Left forelimb (tissue), 1 donor: ENCODE data around the gene MARF1.
"Not testable (repeated sequence)": the region's sequence is repeated elsewhere in the genome, so short reads cannot be mapped to it uniquely, and the experiment has no call there.

Source experiments
- DNase-seq: peaks from one replicate; pipeline ENCODE4 v3.0.0-alpha.2; 2018; ENCODE audit warnings: low spot score

The MARF1 gene

GRCh38 chr16:15573274-15573895, 69.6 kb downstream of the MARF1 start:
- no peak for DNase-seq

- no peak for DNase-seq
Observed at GRCh38 chr16:15572329-15573001, 70.5 kb downstream of the MARF1 start.

GRCh38 chr16:15571557-15571956, 71.4 kb downstream of the MARF1 start:
- DNase-seq, result no peak

- not testable (repeated sequence) for DNase-seq
Observed at GRCh38 chr16:15570666-15571065, 72.3 kb downstream of the MARF1 start.

- DNase-seq, result no peak
Observed at GRCh38 chr16:15567823-15568222, 75.1 kb downstream of the MARF1 start.

GRCh38 chr16:15566095-15566494, 76.9 kb downstream of the MARF1 start:
- DNase-seq, result no peak

- no peak for DNase-seq
Observed at GRCh38 chr16:15564604-15565339, 78.2 kb downstream of the MARF1 start.

- DNase-seq, result no peak
Observed at GRCh38 chr16:15559176-15559575, 83.8 kb downstream of the MARF1 start.

GRCh38 chr16:15557258-15557657, 85.7 kb downstream of the MARF1 start:
- no peak for DNase-seq

- no peak for DNase-seq
Observed at GRCh38 chr16:15556130-15556529, 86.8 kb downstream of the MARF1 start.

- no peak for DNase-seq
Observed at GRCh38 chr16:15553313-15554088, 89.5 kb downstream of the MARF1 start.

GRCh38 chr16:15552507-15552906, 90.4 kb downstream of the MARF1 start:
- no peak for DNase-seq

GRCh38 chr16:15548482-15548891, 94.5 kb downstream of the MARF1 start:
- no peak for DNase-seq

- no peak for DNase-seq
Observed at GRCh38 chr16:15547768-15548096, 95.2 kb downstream of the MARF1 start.

- DNase-seq, result not testable (repeated sequence)
Observed at GRCh38 chr16:15547072-15547767, 95.7 kb downstream of the MARF1 start.

GRCh38 chr16:15545544-15545943, 97.4 kb downstream of the MARF1 start:
- DNase-seq, result no peak

- DNase-seq, result no peak
Observed at GRCh38 chr16:15544405-15544804, 98.5 kb downstream of the MARF1 start.
